CD4-positive, CD25-positive, alpha-beta regulatory T cell (primary cell): ENCODE results near the gene CEPT1. TPM values are rescaled to one million over a fixed set of nuclear protein-coding genes. Genes with fewer than 3 reads are reported as not detected.

Experiments
- ATAC-seq, 2 donors: fragments of 150-1000 bp; cut with Tn5 transposase; one replicate each; pipeline ENCODE4 v1.10.0; 2021; ENCODE audit warnings: low read depth in 2 of 2, moderate number of reproducible peaks in 2 of 2, moderate library complexity in 1 of 2
- DNase-seq, 3 donors: peaks; one replicate each; pipeline versions ENCODE4 v3.0.0 to v3.0.0-alpha.2; 2012 to 2022; ENCODE audit warnings: mixed read lengths in 1 of 3
- H3K27ac ChIP-seq: one replicate; pipeline ENCODE4 v1.7.0; 2013; ENCODE audit warnings: mild to moderate bottlenecking, low read length; ENCODE audit not compliant: insufficient read depth, poor library complexity, severe bottlenecking
- H3K27me3 ChIP-seq: one replicate; pipeline ENCODE4 v1.7.0; 2013; ENCODE audit warnings: low read length; ENCODE audit not compliant: control insufficient read depth, insufficient read depth
- H3K36me3 ChIP-seq: one replicate; pipeline ENCODE4 v1.7.0; 2013; ENCODE audit warnings: mild to moderate bottlenecking, low read length, moderate library complexity; ENCODE audit not compliant: control insufficient read depth, insufficient read depth
- H3K4me1 ChIP-seq: 2 replicates; pipeline ENCODE4 v1.7.0; 2013; ENCODE audit warnings: mild to moderate bottlenecking, low read length; ENCODE audit not compliant: insufficient read depth, control insufficient read depth, poor library complexity, severe bottlenecking
- H3K4me3 ChIP-seq: one replicate; pipeline ENCODE4 v1.7.0; 2013; ENCODE audit warnings: low read depth, mild to moderate bottlenecking, low read length, moderate library complexity
- H3K9me3 ChIP-seq, 2 experiments: 1 replicate in 1 of 2; 2 replicates in 1 of 2; pipeline ENCODE4 v1.7.0; 2013; ENCODE audit warnings: low read length in 2 of 2, mild to moderate bottlenecking in 1 of 2, moderate library complexity in 1 of 2; ENCODE audit not compliant: control insufficient read depth in 2 of 2
- H3K27ac Mint-ChIP-seq, 3 donors: one replicate each; pipeline ENCODE4 v1.8.0; 2020 to 2022; ENCODE audit warnings: mild to moderate bottlenecking in 3 of 3, mixed read lengths in 3 of 3, moderate library complexity in 2 of 3
- H3K27me3 Mint-ChIP-seq: one replicate; pipeline ENCODE4 v1.8.0; 2022; ENCODE audit warnings: mild to moderate bottlenecking, mixed read lengths
- H3K36me3 Mint-ChIP-seq: one replicate; pipeline ENCODE4 v1.8.0; 2020; ENCODE audit warnings: mixed read lengths
- H3K4me1 Mint-ChIP-seq, 4 donors: one replicate each; pipeline ENCODE4 v1.8.0; 2020 to 2022; ENCODE audit warnings: mixed read lengths in 4 of 4, mild to moderate bottlenecking in 1 of 4
- H3K4me3 Mint-ChIP-seq, 4 donors: one replicate each; pipeline ENCODE4 v1.8.0; 2020 to 2022; ENCODE audit warnings: mild to moderate bottlenecking in 4 of 4, mixed read lengths in 4 of 4, moderate library complexity in 3 of 4
- H3K9me3 Mint-ChIP-seq, 7 donors: one replicate each; pipeline ENCODE4 v1.8.0; 2020 to 2022; ENCODE audit warnings: mixed read lengths in 7 of 7, mild to moderate bottlenecking in 3 of 7, moderate library complexity in 2 of 7
- polyA plus RNA-seq, 4 donors: library from polyadenylated mRNA; unstranded; fragments of 300-500 nt; fragmentation: Illumina TruSeq; gene quantifications; one replicate each; pipeline ENCODE4 v1.2.3, GENCODE V29; 2021
- total RNA-seq: library from RNA; stranded (reverse); gene quantifications from one replicate; pipeline ENCODE4 v1.2.3, GENCODE V29; 2022

Gene CEPT1
- total and polyA plus RNA-seq, 5 donors from 2014 or later, result 19.9 to 37.5 (median 22.7) TPM

DNA sequence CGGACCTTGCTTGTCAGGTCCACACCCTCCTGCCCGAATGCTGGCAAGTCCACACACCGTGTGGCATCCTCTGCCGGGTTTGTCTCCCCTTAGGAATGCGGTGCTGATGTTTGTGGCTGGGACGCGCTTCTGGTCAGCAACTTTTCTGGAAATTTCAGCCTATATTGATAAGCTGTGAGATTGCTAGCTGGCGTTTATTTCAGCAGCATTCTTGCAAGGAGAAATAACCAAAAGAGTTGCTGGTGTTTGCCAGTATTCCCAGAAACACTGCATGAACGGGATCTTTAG lies 601 bp downstream of the CEPT1 start:
- H3K4me3 Mint-ChIP-seq, result peak overlapping the region; percentile 96 to 100 (median 100)

DNA sequence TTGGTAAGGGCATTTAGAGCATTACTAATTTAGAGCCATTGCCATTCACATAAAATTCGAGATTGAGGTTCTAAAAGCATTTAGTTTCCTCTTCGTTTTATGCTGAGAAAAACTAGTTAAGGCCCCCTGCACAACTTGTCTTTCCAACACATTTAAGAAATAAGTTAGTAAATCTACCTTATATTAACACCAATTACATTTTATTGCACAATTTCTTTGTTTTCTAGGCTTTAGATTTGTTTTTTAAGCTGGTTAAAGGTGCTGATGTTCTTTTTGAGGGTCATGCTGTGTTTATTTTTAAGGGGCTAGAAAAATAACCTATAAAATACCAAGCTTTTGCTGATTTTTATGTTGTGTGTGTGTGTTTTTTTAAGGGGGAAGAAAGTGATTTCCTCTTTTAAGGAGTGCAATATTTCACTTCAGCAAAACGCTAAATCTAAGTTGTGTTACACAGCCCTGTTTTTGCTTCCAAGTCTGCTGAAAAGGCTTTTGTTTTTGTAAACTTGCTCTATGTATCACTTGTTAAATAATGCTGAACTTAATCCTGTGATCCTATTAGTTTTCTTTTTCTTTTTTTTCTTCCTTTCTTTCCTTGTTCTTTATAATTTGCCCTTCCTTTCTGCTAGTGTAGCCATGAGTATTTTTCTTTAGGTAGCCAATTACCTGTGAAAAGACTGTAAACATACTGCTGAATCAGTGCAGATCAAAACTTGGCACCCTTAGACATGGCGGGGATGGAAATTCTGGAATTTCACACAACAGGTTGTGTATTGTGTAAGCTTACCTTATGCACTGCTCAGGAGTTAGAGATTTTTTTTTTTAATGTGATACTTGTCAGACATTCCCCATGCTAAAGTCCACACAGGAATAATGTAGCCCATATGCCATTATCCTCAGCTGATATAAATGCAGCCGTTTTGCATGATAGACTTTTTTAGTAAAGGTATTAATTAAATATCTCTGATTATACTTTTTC lies 1.5 kb downstream of the CEPT1 start:
- no peak for DNase-seq

More for the DNA sequence above, 601 bp downstream of the CEPT1 start:
- H3K4me1 ChIP-seq, result peaks cover 36% of the 10 kb centered on the region
- DNase-seq, result no peak
- Mint-ChIP-seq H3K36me3 (peaks cover 8% of the 10 kb centered on the region), H3K27me3 (no peaks in the 10 kb centered on the region), H3K4me1 (peaks cover 30 to 66% (median 50%) of the 10 kb centered on the region in 4 donors), H3K9me3 (no peaks in the 10 kb centered on the region), H3K27ac (peak overlapping the region in 2 of 3 donors; percentile 86 to 99)
- H3K36me3 ChIP-seq, result peaks cover 7% of the 10 kb centered on the region
- H3K4me3 ChIP-seq, result peak overlapping the region; percentile 89
- no peaks in the 10 kb centered on the region for H3K9me3 ChIP-seq
- peak overlapping the region; percentile 89 for H3K27ac ChIP-seq
- H3K27me3 ChIP-seq, result no peaks in the 10 kb centered on the region
- no peak for ATAC-seq

DNA sequence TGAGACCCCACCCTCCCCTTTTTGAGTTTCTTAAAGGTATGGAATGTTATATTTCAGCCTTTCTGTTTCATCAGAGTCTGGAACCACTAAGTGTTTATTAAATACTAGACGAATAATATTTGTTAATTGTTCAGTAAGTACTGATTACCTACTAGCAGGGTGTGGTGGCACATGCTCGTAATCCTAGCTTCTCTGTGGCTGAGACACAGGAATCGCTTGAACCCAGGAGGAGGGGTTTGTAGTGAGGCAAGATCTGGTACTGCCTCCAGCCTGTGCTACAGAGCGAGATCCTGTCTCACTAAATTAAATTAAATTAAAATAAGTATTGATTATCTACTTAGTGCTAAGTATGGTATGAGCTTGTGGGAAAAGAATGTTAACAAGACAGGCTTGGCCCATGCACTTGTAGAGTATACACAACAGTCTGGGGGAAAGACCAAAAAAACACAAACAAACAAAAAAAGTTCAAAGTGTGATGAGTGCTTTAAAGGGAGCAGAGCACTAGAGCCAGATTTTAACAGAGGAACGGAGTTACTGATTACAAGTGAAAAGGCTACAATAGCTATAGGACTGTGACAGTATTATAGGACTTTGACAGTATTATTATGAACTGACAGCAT lies 2.4 kb downstream of the CEPT1 start:
- Mint-ChIP-seq H3K4me3 (peak overlapping the region in 2 of 4 donors; percentile 37 to 48), H3K9me3 (no peaks in the 10 kb centered on the region), H3K4me1 (peaks cover 40 to 77% (median 60%) of the 10 kb centered on the region in 4 donors), H3K36me3 (peaks cover 14% of the 10 kb centered on the region), H3K27ac (no peak overlapping the region), H3K27me3 (no peaks in the 10 kb centered on the region)
- Histone ChIP-seq H3K4me1 (peaks cover 40% of the 10 kb centered on the region), H3K4me3 (peak overlapping the region; percentile 89), H3K9me3 (no peaks in the 10 kb centered on the region), H3K36me3 (peaks cover 3% of the 10 kb centered on the region), H3K27me3 (no peaks in the 10 kb centered on the region), H3K27ac (no peak overlapping the region)
- ATAC-seq (no peak), DNase-seq (no peak)

More for the DNA sequence above, 1.5 kb downstream of the CEPT1 start:
- Histone ChIP-seq H3K27me3 (no peaks in the 10 kb centered on the region), H3K4me1 (peaks cover 40% of the 10 kb centered on the region), H3K9me3 (no peaks in the 10 kb centered on the region), H3K36me3 (peaks cover 7% of the 10 kb centered on the region), H3K4me3 (peak overlapping the region; percentile 89), H3K27ac (no peak overlapping the region)
- Mint-ChIP-seq H3K4me1 (peaks cover 34 to 71% (median 56%) of the 10 kb centered on the region in 4 donors), H3K4me3 (peak overlapping the region; percentile 96 to 100 (median 100)), H3K27me3 (no peaks in the 10 kb centered on the region), H3K27ac (peak overlapping the region in 2 of 3 donors; percentile 11 to 86), H3K36me3 (peaks cover 14% of the 10 kb centered on the region), H3K9me3 (no peaks in the 10 kb centered on the region)
- no peak for ATAC-seq

DNA sequence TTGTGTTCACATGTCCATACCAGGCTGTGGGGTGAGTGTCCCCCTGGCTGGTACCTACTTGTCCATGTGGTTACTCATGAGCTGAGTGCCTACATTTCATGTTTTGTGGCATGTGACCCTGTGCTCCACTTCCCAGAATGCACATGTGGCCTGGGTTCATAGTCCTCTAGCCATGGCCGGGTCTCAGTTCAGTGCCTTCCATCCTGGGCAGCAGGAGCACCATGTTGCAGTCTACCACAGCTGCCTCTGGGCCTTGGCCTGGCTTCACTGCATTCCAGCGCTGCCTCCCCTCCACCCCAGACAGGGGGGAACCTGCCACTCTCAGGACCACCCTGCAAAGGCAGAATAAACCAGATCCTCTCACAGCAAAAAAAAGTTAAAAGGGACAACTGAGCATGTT lies 5.5 kb downstream of the CEPT1 start:
- Histone ChIP-seq H3K4me1 (peaks cover 41% of the 10 kb centered on the region), H3K4me3 (no peak overlapping the region), H3K27ac (no peak overlapping the region), H3K27me3 (no peaks in the 10 kb centered on the region), H3K36me3 (peaks cover 30% of the 10 kb centered on the region), H3K9me3 (no peaks in the 10 kb centered on the region)
- Mint-ChIP-seq H3K27me3 (no peaks in the 10 kb centered on the region), H3K27ac (peak overlapping the region in 1 of 3 donors; percentile 25), H3K9me3 (peaks cover 0 to 1% (median 0%) of the 10 kb centered on the region in 7 donors), H3K4me3 (no peak overlapping the region), H3K4me1 (peaks cover 41 to 82% (median 65%) of the 10 kb centered on the region in 4 donors), H3K36me3 (peaks cover 28% of the 10 kb centered on the region)
- no peak for DNase-seq
- no peak for ATAC-seq

DNA sequence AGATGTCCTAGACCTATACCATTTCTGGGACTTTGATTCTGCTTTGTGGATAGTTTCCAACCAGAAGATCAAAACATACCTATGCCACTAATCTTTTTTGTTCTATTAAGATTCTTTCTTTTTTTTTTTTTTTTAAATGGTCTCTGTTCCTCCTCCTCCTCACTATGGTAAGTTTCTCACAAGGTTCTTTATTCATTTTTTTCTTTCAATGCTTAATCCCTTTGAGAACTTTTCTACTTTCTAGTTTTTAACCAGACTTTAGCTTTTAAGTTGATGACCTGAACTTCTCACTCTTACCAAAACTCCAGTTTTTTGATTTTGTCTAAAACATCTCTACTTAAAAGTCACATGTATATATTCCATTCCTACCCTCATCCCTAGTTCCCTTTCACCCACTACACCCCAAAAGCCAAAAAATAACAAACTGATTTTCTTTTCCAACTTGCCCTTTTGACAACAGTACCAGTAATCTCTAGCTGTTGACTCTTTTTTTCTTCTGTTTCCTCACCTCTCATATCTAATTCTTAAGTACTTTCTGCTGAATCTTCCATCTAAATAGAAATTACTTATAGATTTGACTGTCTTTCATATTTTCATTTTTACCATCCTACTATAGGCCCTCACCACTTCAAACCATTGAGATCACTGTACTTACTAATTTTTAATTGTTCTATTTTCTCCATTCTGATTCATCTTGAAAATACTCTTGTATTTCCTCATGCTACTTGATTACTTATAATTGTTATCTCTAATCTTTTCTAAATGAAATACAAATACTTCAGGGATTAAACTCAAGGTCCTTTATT lies 6.1 kb downstream of the CEPT1 start:
- peak overlapping the region in 2 of 4 donors; percentile 19 to 36 for H3K4me3 Mint-ChIP-seq
- H3K4me1 ChIP-seq, result peaks cover 35% of the 10 kb centered on the region
- H3K27ac Mint-ChIP-seq, result peak overlapping the region in 2 of 3 donors; percentile 15 to 37
- H3K36me3 ChIP-seq, result peaks cover 36% of the 10 kb centered on the region
- no peaks in the 10 kb centered on the region for H3K27me3 ChIP-seq
- no peaks in the 10 kb centered on the region for H3K27me3 Mint-ChIP-seq
- peaks cover 0 to 1% (median 0%) of the 10 kb centered on the region in 7 donors for H3K9me3 Mint-ChIP-seq
- H3K9me3 ChIP-seq, result no peaks in the 10 kb centered on the region
- no peak overlapping the region for H3K27ac ChIP-seq
- no peak overlapping the region for H3K4me3 ChIP-seq
- peaks cover 29% of the 10 kb centered on the region for H3K36me3 Mint-ChIP-seq
- DNase-seq (no peak), ATAC-seq (no peak)
- peaks cover 42 to 81% (median 62%) of the 10 kb centered on the region in 4 donors for H3K4me1 Mint-ChIP-seq

DNA sequence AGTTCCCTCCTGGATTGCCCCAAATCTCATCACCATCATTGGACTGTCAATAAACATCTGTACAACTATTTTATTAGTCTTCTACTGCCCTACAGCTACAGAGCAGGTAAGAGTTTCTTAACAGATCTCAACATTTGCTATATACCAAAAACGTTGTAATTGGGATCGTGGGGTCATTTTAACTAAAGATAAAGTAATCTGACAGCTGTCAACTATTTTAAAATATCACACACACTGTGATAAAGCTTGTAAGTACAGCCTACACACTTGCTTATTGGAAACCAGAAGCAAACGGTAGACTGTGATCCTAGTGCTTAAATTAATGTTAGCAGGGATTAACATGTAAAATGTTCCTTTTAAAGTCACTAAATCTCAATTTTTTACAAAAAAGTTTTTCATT lies 7.9 kb downstream of the CEPT1 start:
- Mint-ChIP-seq H3K9me3 (peaks cover 0 to 1% (median 0%) of the 10 kb centered on the region in 7 donors), H3K4me3 (no peak overlapping the region), H3K4me1 (peaks cover 50 to 83% (median 64%) of the 10 kb centered on the region in 4 donors), H3K36me3 (peaks cover 44% of the 10 kb centered on the region), H3K27me3 (no peaks in the 10 kb centered on the region), H3K27ac (no peak overlapping the region)
- no peak overlapping the region for H3K4me3 ChIP-seq
- peaks cover 43% of the 10 kb centered on the region for H3K36me3 ChIP-seq
- no peak for DNase-seq
- no peaks in the 10 kb centered on the region for H3K9me3 ChIP-seq
- peaks cover 19% of the 10 kb centered on the region for H3K4me1 ChIP-seq
- no peak for ATAC-seq
- no peaks in the 10 kb centered on the region for H3K27me3 ChIP-seq
- H3K27ac ChIP-seq, result no peak overlapping the region

DNA sequence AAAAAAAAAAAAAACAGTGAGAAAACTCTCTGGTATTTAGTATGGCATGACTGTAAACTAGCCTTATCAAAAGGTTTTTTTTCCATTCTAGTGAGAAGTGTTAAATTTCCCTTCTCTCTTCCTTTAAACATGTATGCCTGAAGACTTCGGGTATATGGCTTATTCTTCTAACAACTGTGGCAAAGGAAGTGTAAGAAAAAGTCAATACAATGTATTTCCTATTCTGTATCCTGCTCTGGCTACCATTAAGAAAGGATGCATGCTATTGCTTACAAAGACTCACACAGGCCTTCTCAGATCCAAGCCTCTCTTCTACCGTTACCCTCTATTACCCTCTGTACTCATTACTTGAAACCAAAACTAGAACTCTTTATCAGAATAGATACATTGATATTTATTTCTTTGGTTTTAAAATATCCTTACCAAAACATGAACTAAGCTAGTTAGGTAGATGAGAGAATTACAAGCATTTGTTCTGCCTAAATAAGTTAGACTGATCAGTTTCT lies 8.4 kb downstream of the CEPT1 start:
- no peaks in the 10 kb centered on the region for H3K27me3 Mint-ChIP-seq
- Histone ChIP-seq H3K4me3 (no peak overlapping the region), H3K27ac (peak overlapping the region; percentile 15), H3K27me3 (no peaks in the 10 kb centered on the region), H3K4me1 (peaks cover 21% of the 10 kb centered on the region), H3K9me3 (no peaks in the 10 kb centered on the region), H3K36me3 (peaks cover 47% of the 10 kb centered on the region)
- H3K36me3 Mint-ChIP-seq, result peaks cover 49% of the 10 kb centered on the region
- H3K4me1 Mint-ChIP-seq, result peaks cover 47 to 84% (median 64%) of the 10 kb centered on the region in 4 donors
- ATAC-seq, result no peak
- peaks cover 0 to 1% (median 0%) of the 10 kb centered on the region in 7 donors for H3K9me3 Mint-ChIP-seq
- H3K4me3 Mint-ChIP-seq, result peak overlapping the region in 1 of 4 donors; percentile 7
- H3K27ac Mint-ChIP-seq, result peak overlapping the region in 2 of 3 donors; percentile 74 to 86
- no peak for DNase-seq
